AG09319 (cell line): ENCODE data around the gene ORC6.

Source experiments
- DNase-seq: peaks from one replicate; pipeline ENCODE4 v3.0.0-alpha.2; 2010; ENCODE audit warnings: low read depth; ENCODE audit errors: extremely low read depth
- TF ChIP-seq, protein P1 (sequence below): IDR thresholded peaks from 2 replicates; pipeline ENCODE4 v1.5.1; 2011; ENCODE audit warnings: low read depth, mild to moderate bottlenecking, inconsistent platforms, low read length, moderate library complexity

Gene ORC6, protein sequence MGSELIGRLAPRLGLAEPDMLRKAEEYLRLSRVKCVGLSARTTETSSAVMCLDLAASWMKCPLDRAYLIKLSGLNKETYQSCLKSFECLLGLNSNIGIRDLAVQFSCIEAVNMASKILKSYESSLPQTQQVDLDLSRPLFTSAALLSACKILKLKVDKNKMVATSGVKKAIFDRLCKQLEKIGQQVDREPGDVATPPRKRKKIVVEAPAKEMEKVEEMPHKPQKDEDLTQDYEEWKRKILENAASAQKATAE

DNA sequence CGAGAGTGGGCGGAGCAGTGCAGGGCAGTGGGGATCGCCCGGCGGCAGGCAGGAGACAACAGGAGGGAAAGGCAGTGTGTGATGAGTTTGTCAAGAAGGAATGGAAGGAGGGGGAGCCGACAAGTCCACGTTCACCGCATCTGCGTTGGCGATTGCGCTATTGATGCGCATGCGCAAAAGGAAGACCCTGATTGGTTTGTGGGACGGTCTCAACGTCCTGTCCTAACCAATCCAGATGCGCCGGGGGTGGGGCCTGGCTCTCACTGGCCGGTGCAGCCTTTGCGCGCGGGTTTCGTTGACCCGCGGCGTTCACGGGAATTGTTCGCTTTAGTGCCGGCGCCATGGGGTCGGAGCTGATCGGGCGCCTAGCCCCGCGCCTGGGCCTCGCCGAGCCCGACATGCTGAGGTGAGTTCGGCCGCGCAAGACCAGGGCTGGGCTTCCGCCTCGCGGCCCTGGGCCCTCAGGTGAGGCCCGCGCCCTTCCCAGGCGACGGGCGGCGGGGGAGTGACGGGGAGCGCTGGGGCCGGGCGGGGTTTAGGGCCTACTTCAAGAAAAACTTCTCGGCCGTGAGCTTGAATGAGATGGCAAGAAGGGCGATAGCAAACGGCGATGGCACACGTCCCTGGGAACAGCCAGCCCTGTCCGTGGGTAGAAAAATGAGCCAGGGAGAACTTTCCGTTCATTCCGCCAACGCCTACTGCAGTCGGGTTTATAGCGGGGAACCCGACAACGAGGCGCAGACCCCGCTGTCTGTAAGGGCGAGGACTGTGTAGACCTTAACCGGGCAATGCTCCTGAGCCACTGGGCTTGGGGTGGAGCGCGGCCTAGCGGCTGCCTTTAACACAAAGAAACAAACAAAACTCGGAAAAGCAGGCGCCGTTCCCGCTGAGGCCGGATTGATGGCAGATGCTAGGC, at the start of gene ORC6:
Gene ORC6, plus strand, starts transcription at position 295 of the 916 bp plus-strand sequence. Its CDS starts 47 bp downstream, at position 342.
- TF ChIP-seq, protein P1, sequence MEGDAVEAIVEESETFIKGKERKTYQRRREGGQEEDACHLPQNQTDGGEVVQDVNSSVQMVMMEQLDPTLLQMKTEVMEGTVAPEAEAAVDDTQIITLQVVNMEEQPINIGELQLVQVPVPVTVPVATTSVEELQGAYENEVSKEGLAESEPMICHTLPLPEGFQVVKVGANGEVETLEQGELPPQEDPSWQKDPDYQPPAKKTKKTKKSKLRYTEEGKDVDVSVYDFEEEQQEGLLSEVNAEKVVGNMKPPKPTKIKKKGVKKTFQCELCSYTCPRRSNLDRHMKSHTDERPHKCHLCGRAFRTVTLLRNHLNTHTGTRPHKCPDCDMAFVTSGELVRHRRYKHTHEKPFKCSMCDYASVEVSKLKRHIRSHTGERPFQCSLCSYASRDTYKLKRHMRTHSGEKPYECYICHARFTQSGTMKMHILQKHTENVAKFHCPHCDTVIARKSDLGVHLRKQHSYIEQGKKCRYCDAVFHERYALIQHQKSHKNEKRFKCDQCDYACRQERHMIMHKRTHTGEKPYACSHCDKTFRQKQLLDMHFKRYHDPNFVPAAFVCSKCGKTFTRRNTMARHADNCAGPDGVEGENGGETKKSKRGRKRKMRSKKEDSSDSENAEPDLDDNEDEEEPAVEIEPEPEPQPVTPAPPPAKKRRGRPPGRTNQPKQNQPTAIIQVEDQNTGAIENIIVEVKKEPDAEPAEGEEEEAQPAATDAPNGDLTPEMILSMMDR, result peak; percentile 66
- peak; percentile 87 for DNase-seq

DNA sequence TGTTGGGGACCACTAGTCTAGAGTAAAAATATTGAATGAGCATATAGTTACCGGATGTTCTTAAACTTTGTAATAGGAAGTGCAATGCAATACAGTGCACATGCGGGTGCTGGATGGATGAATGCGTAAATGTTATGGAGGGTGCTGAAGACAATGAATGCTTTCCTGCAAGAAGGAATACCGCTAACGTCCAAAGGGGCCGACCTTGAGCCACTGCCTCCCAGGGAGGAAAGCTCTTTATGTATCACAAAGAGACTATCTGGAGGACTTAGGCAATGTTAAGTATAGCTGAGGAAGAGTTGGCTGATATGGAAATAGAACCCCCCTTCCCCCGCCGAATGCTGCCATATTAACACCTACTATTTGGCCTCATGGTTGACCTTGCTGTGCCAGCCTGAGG, 40.8 kb upstream of the ORC6 start:
- TF ChIP-seq, protein P1, result no peak
- no peak for DNase-seq

DNA sequence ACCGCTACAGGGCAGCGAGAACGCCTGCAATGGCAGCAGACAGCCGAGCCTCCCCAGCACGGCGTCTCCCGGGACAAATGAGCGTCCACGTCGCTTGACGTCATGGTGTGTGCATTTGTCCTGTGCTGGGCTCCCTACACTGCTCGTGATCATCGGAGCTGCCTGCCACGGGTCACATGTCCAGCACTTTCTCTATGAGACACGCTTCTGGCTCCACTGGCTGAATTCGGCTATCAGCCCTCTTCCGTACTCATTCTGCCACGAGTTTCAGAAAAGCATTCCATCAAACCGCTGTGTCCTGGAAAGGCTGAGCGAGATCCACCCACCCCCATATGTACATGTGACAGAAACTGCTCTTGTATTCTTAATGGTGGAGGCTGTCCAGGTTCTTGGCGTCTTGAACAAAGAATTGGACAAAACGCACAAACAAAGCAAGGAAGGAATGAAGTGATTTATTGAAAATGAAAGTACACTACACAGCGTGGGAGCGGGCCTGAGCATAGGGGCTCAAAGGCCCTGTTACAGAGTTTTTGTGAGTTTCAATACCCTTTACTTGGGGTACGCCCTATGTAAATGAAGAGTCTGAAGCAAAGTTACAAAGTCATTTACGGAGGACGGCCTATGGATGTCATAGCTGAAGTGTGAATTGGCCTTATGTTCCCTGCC, 39.7 kb upstream of the ORC6 start:
- DNase-seq, result no peak
- TF ChIP-seq, protein P1, result no peak

DNA sequence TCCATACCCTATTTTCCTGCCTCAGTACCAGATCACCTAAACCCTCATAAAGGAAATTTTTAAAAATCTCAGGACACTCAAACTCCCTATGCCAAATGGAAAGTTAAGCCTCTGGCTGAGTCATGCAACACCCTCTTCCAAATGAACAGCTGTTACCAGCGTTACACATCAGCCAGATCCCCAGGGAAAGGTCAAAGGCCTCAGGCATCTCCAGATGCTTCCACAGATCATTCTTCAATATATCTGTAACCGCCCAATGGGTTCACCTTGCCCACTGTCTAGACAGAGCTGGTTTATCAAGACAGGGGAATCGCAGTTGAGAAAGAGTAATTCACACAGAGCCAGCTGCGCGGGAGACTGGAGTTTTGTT, 39.2 kb upstream of the ORC6 start:
- TF ChIP-seq, protein P1, result no peak

DNA sequence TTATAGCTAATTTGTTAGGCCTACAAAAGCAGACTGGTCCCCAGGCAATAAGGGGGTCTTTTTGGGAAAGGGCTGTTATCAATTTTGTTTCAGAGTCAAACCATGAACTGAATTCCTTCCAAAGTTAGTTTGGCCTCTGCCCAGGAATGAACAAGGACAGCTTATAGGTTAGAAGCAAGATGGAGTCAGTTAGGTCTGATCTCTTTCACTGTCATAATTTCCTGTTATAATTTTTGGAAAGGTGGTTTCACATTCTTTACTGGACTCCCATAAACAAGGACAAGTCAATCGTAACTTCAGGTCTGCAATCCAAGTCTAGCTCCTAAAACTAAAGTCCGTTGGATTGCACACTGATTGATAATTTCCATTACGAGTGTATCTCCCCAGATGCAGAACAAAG, 38.2 kb upstream of the ORC6 start:
- DNase-seq, result no peak
- TF ChIP-seq, protein P1, result no peak

More for the DNA sequence above, 39.2 kb upstream of the ORC6 start:
- no peak for DNase-seq

DNA sequence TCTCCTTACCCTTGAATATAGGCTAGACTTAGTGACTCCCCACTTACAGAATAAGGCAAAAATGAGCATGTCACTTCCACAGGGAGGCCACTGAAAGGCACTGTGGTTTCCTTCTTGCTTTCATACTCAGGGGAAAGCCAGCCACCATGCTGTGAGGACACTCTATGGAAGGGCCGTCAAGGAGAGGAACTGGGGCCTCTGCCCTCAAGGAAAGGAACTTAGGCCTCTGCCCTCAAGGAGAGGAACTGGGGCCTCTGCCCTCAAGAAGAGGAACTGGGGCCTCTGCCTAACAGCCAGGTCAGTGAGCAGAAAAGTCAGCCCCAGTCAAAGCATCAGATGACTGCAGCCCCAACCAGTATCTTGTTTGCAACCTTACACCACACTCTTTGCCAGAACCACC, 30.5 kb upstream of the ORC6 start:
- no peak for DNase-seq
- TF ChIP-seq, protein P1, result no peak
